ENCODE results near the gene ACTG2. TPM values are rescaled to one million over a fixed set of nuclear protein-coding genes. Genes with fewer than 3 reads are reported as not detected.

The ACTG2 gene
- total RNA-seq, result 94.1 and 175 TPM in 2 replicates

GRCh38 chr2:73892631-73893329 is at the start of gene ACTG2:
Gene ACTG2, plus strand, starts transcription at chr2:73893008. Its CDS starts 8,304 bp downstream, at chr2:73901312.

GRCh38 chr2:73926493-73927327 is 33.9 kb downstream of the ACTG2 start, which contains the start of gene DGUOK:
Gene DGUOK, plus strand, starts transcription at chr2:73926880. Its CDS starts 31 bp downstream, at chr2:73926911.

Other genes starting within 250 kb of the ACTG2 start
- 14.8 and 18.6 TPM in 2 replicates for gene TPRKB, start 155.7 kb upstream of the ACTG2 start, total RNA-seq
- gene DUSP11, start 112.9 kb upstream of the ACTG2 start, total RNA-seq, result 27.6 and 28.6 TPM in 2 replicates
- not detected in 2 replicates for gene C2orf78, start 108.8 kb upstream of the ACTG2 start, total RNA-seq
- gene STAMBP, start 64.0 kb upstream of the ACTG2 start, total RNA-seq, result 23.5 and 35.5 TPM in 2 replicates
- gene DGUOK, start 33.9 kb downstream of the ACTG2 start, total RNA-seq, result 40.1 and 54.6 TPM in 2 replicates
- 3.6 and 5.9 TPM in 2 replicates for gene TET3, start 91.9 kb downstream of the ACTG2 start, total RNA-seq

Data from smooth muscle cell of the umbilical artery (primary cell).